ENCODE data around the gene VTI1A. TPM values are rescaled to one million over a fixed set of nuclear protein-coding genes. Genes with fewer than 3 reads are reported as not detected.

Gene VTI1A
- total and polyA plus RNA-seq, 2 of the 13 experiments (the other 11 are each of a cell fraction or from before 2014, with no cell fraction given): 11.7 to 32.7 TPM

DNA sequence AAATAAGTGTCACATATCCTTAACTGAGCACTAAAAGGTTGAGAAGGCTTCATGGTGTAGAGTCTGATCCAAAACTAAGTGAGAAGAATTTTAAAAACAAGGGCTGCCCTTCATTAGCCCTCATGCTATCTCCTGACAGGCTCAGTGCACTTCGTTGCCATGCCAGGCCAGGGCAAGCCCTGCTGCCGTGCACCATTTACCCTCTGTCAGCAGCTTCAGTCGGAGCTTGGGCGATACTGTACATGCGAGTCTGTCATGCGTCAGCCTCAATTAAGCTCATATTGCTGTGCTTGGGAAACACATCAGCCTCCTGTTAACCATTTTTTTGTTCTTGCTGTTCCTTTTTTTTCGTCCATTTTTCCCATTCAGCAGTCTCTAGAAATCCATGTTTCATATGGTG lies 166.6 kb downstream of the VTI1A start:
- ATAC-seq: no peak
- WGBS (ENCODE audit: low lambda C conversion rate): 98% methylated on average over 7 of the region's 7 CpGs

DNA sequence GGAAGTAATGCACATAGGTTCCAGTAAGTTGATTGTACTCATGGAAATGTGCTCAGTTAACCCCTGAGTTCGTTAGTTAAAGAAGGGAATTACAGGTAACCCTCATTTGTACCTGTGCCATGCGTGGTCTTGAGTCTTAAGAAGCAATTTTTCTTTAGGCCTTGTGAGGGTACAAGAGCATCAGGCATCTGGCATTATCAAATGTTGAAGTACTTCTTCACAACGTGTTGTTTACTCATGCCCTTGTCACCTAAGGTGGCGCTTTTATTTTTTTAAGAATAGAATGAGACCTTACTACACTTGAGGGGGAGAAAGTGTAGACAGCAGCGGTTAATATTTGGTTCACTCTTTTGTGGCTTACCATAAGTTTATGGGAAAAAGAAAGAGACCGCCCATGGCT lies 167.1 kb downstream of the VTI1A start:
- H3K4me3 ChIP-seq (replicated peaks in 1 of 3; ENCODE audit: insufficient read depth in 1 of 3, low read depth in 2 of 3, low read length in 3 of 3): no peak overlapping the region
- no TSS peak for BruUV-seq (replicated peaks)
- no peak overlapping the region for H3K9ac ChIP-seq (ENCODE audit: insufficient read depth, low read depth, low read length)
- DNase-seq (ENCODE audit: low spot score) (no peak), ATAC-seq (no peak), FAIRE-seq (no peak)
- ChIA-PET POLR2A (no interaction called here), CTCF (ENCODE audit: low intra/inter-chr PET ratio, low total read pairs) (no interaction called here)
- in situ Hi-C loops (cut with HindIII; ENCODE audit: extremely low pct_ligation_motif_present, low pct_unique_long_range_greater_than_20kb) (no loop called here), intact Hi-C loops (cut with micrococcal nuclease; ENCODE audit: unreplicated experiment) (no loop called here)
- H3K4me2 ChIP-seq (ENCODE audit: low read depth, low read length): no peak overlapping the region
- H3K79me2 ChIP-seq (ENCODE audit: insufficient read depth, low read length): no peaks in the 10 kb centered on the region
- no peaks in the 10 kb centered on the region for H3K4me1 ChIP-seq (ENCODE audit: insufficient read depth, low read length)
- H2AFZ ChIP-seq (ENCODE audit: low read length): no peak overlapping the region
- H3K9me3 ChIP-seq (ENCODE audit: low read length): peaks cover 5% of the 10 kb centered on the region
- H3K36me3 ChIP-seq (replicated peaks in 1 of 2; ENCODE audit: control insufficient read depth in 1 of 2, insufficient read depth in 2 of 2, low read length in 2 of 2): no peaks in the 10 kb centered on the region
- H3K27me3 ChIP-seq (ENCODE audit: control insufficient read depth in 1 of 2, insufficient read depth in 2 of 2, low read length in 2 of 2): no peaks in the 10 kb centered on the region
- H4K20me1 ChIP-seq (ENCODE audit: insufficient read depth, low read length): no peaks in the 10 kb centered on the region
- H3K27ac ChIP-seq (ENCODE audit: extremely low read length, insufficient read depth, low read length): no peak overlapping the region
- 89% methylated on average over 6 of the region's 6 CpGs for WGBS (ENCODE audit: low lambda C conversion rate)
- TF ChIP-seq, protein P1, sequence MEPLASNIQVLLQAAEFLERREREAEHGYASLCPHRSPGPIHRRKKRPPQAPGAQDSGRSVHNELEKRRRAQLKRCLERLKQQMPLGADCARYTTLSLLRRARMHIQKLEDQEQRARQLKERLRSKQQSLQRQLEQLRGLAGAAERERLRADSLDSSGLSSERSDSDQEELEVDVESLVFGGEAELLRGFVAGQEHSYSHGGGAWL (CRISPR knock-in tag; IDR thresholded peaks at IDR 0.05): no peak
- TF ChIP-seq, protein P2, sequence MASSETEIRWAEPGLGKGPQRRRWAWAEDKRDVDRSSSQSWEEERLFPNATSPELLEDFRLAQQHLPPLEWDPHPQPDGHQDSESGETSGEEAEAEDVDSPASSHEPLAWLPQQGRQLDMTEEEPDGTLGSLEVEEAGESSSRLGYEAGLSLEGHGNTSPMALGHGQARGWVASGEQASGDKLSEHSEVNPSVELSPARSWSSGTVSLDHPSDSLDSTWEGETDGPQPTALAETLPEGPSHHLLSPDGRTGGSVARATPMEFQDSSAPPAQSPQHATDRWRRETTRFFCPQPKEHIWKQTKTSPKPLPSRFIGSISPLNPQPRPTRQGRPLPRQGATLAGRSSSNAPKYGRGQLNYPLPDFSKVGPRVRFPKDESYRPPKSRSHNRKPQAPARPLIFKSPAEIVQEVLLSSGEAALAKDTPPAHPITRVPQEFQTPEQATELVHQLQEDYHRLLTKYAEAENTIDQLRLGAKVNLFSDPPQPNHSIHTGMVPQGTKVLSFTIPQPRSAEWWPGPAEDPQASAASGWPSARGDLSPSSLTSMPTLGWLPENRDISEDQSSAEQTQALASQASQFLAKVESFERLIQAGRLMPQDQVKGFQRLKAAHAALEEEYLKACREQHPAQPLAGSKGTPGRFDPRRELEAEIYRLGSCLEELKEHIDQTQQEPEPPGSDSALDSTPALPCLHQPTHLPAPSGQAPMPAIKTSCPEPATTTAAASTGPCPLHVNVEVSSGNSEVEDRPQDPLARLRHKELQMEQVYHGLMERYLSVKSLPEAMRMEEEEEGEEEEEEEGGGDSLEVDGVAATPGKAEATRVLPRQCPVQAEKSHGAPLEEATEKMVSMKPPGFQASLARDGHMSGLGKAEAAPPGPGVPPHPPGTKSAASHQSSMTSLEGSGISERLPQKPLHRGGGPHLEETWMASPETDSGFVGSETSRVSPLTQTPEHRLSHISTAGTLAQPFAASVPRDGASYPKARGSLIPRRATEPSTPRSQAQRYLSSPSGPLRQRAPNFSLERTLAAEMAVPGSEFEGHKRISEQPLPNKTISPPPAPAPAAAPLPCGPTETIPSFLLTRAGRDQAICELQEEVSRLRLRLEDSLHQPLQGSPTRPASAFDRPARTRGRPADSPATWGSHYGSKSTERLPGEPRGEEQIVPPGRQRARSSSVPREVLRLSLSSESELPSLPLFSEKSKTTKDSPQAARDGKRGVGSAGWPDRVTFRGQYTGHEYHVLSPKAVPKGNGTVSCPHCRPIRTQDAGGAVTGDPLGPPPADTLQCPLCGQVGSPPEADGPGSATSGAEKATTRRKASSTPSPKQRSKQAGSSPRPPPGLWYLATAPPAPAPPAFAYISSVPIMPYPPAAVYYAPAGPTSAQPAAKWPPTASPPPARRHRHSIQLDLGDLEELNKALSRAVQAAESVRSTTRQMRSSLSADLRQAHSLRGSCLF (CRISPR knock-in tag; IDR thresholded peaks at IDR 0.05; ENCODE audit: borderline replicate concordance): no peak
- no peak for TF ChIP-seq REPIN1 (CRISPR knock-in tag; IDR thresholded peaks at IDR 0.05; ENCODE audit: borderline replicate concordance, low read depth)
- no peak for TF ChIP-seq KAT2B (IDR thresholded peaks at IDR 0.05; ENCODE audit: borderline replicate concordance, low read depth, low read length)
- TF ChIP-seq STAG1 (CRISPR knock-in tag; IDR thresholded peaks at IDR 0.05): peak; percentile 56
- TF ChIP-seq, protein P3, sequence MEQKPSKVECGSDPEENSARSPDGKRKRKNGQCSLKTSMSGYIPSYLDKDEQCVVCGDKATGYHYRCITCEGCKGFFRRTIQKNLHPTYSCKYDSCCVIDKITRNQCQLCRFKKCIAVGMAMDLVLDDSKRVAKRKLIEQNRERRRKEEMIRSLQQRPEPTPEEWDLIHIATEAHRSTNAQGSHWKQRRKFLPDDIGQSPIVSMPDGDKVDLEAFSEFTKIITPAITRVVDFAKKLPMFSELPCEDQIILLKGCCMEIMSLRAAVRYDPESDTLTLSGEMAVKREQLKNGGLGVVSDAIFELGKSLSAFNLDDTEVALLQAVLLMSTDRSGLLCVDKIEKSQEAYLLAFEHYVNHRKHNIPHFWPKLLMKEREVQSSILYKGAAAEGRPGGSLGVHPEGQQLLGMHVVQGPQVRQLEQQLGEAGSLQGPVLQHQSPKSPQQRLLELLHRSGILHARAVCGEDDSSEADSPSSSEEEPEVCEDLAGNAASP (CRISPR knock-in tag; IDR thresholded peaks at IDR 0.05; ENCODE audit: borderline replicate concordance): no peak
- TF ChIP-seq SMC3 (IDR thresholded peaks at IDR 0.05; ENCODE audit: low read length): 0 out of 2 replicates have a peak, but pooled peaks have one; percentile 3

More for the DNA sequence above, 166.6 kb downstream of the VTI1A start:
- DNase-seq (ENCODE audit: low spot score) (no peak), FAIRE-seq (no peak)
- no peak overlapping the region for H3K4me3 ChIP-seq (replicated peaks in 1 of 3; ENCODE audit: insufficient read depth in 1 of 3, low read depth in 2 of 3, low read length in 3 of 3)
- H3K27ac ChIP-seq (ENCODE audit: extremely low read length, insufficient read depth, low read length): no peak overlapping the region
- in situ Hi-C loops (cut with HindIII; ENCODE audit: extremely low pct_ligation_motif_present, low pct_unique_long_range_greater_than_20kb): no loop called here
- TF ChIP-seq ZNF557 (CRISPR knock-in tag; IDR thresholded peaks at IDR 0.05) (no peak), PAX8 (CRISPR knock-in tag; IDR thresholded peaks at IDR 0.05; ENCODE audit: borderline replicate concordance) (no peak), RXRA (CRISPR knock-in tag; IDR thresholded peaks at IDR 0.05) (no peak), ZNF124 (CRISPR knock-in tag; IDR thresholded peaks at IDR 0.05) (no peak), MZF1 (CRISPR knock-in tag; IDR thresholded peaks at IDR 0.05; ENCODE audit: borderline replicate concordance) (no peak), ZNF589 (CRISPR knock-in tag; conservative IDR thresholded peaks at IDR 0.05) (no peak), SCMH1 (CRISPR knock-in tag; IDR thresholded peaks at IDR 0.05; ENCODE audit: borderline replicate concordance) (no peak)
- no peak overlapping the region for H3K4me2 ChIP-seq (ENCODE audit: low read depth, low read length)
- CTCF ChIA-PET (ENCODE audit: low intra/inter-chr PET ratio, low total read pairs): no interaction called here
- intact Hi-C loops (cut with micrococcal nuclease; ENCODE audit: unreplicated experiment): no loop called here
- no TSS peak for BruUV-seq (replicated peaks)
- H2AFZ ChIP-seq (ENCODE audit: low read length): no peak overlapping the region
- H3K4me1 ChIP-seq (ENCODE audit: insufficient read depth, low read length): no peaks in the 10 kb centered on the region
- H3K9ac ChIP-seq (ENCODE audit: insufficient read depth, low read depth, low read length): no peak overlapping the region
- POLR2A ChIA-PET: no interaction called here
- H3K27me3 ChIP-seq (ENCODE audit: control insufficient read depth in 1 of 2, insufficient read depth in 2 of 2, low read length in 2 of 2): no peaks in the 10 kb centered on the region
- no peaks in the 10 kb centered on the region for H3K79me2 ChIP-seq (ENCODE audit: insufficient read depth, low read length)
- no peaks in the 10 kb centered on the region for H4K20me1 ChIP-seq (ENCODE audit: insufficient read depth, low read length)
- H3K36me3 ChIP-seq (replicated peaks in 1 of 2; ENCODE audit: control insufficient read depth in 1 of 2, insufficient read depth in 2 of 2, low read length in 2 of 2): no peaks in the 10 kb centered on the region
- H3K9me3 ChIP-seq (ENCODE audit: low read length): peaks cover 5% of the 10 kb centered on the region

All from HepG2 (cell line).